HG03045 (cell line): ENCODE results near the gene ANO9.

ENCODE experiments used
- ATAC-seq: cut with Tn5 transposase; IDR thresholded peaks from one replicate; pipeline ENCODE4 v1.9.1; 2021; ENCODE audit warnings: mild to moderate bottlenecking, moderate library complexity; ENCODE audit not compliant: unreplicated experiment

ANO9 gene

GRCh38 chr11:372809-373715, 68.7 kb downstream of the ANO9 start:
- ATAC-seq = no peak

GRCh38 chr11:371716-372590, 69.9 kb downstream of the ANO9 start:
- no peak for ATAC-seq

- no peak for ATAC-seq
Measured at GRCh38 chr11:371051-371450, 70.8 kb downstream of the ANO9 start.

GRCh38 chr11:370070-370941, 71.5 kb downstream of the ANO9 start:
- no peak for ATAC-seq

DNA sequence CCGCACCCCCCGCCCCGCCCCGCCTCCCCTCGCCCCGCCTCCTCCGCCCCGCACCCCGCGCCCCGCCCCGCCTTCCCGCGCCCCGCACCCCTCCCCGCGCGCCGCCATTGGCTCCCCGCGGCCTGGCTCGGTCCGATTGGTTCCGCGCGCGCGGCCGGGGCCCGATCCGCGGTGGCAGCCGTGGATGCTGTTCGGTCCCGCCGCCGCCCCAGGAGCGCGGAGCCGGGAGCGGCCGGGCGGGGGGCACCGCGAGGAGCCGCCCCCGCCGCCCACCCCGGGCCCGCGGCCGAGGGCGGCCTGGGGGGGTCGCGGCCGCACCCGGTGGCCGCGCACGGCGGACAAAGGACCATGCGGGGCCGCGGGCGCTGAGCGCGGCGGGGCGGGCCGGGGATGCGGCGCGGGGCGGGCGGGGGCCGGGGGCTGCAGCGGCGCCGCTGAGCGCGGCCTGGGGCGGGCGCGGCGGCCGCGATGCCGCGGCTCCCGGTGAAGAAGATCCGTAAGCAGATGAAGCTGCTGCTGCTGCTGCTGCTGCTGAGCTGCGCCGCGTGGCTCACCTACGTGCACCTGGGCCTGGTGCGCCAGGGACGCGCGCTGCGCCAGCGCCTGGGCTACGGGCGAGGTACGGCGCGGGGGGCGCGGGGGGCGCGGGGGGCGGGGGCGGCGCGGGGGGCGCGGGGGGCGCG, 72.3 kb downstream of the ANO9 start, which contains the start of gene B4GALNT4:
Gene B4GALNT4, plus strand, starts transcription at position 164 of the 683 bp plus-strand sequence. Its CDS starts 305 bp downstream, at position 469.
- ATAC-seq = no peak

- no peak for ATAC-seq
Measured at GRCh38 chr11:368414-369335, 73.1 kb downstream of the ANO9 start.

DNA sequence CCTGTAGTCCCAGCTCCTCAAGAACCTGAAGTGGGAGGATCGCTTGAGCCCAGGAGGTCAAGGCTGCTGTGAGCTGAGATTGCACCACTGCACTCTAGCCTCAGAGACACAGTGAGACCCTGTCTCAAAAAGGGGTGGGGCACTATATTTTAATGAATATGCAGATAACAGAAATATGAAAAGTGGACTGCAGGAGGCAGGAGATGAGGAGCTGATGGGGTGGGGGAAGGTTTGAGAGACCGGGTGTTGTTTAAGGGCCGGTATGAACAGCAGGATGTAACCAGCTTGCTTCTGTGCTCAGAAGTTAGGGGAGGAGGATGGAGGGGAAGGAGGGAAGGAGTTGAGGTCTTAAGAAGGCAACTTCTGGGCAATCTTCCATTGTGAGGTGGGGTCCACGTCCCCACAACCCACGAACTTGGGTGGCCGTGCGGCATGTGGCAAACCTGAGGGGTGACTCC, 73.8 kb downstream of the ANO9 start:
- ATAC-seq = no peak
